ENCODE measurements around the gene RAB4A.

- TF ChIP-seq CTCF (IDR thresholded peaks at IDR 0.05; ENCODE audit: low read depth, low read length) (no peak), EZH2phosphoT487 (IDR thresholded peaks at IDR 0.05; ENCODE audit: low read depth) (no peak)
Observed at GRCh38 chr1:229258757-229259060, 12.2 kb upstream of the RAB4A start.
